A673 (cell line): ENCODE data around the gene TNS3. TPM values are rescaled to one million over a fixed set of nuclear protein-coding genes. Genes with fewer than 3 reads are reported as not detected.

Experiments
- BruUV-seq: library from RNA; stranded (reverse); fragments of 400-500 nt; replicated peaks from 2 replicates; lab custom pipeline; 2021; lab: Mats Ljungman, UMichigan
- CTCF ChIA-PET: fragments of 300-600 bp; sonication (Branson Sonifier 250); formaldehyde crosslinking; loops from one replicate; lab custom pipeline; 2022; ENCODE audit warnings: antibody characterized with exemption; lab: Charles Lee
- POLR2A ChIA-PET: fragments of 300-600 bp; sonication (Branson Sonifier 250); formaldehyde crosslinking; loops from one replicate; lab custom pipeline; 2022; ENCODE audit warnings: antibody characterized with exemption; ENCODE audit not compliant: low non-redundant PET; lab: Charles Lee
- DNase-seq: peaks from one replicate; pipeline ENCODE4 v3.0.0-alpha.2; 2015; ENCODE audit warnings: low spot score
- H3K27ac ChIP-seq: fragments of 200-600 bp; sonication (generic); 2 replicates; pipeline ENCODE4 v1.5.1; 2016; ENCODE audit warnings: mixed run types, low read depth, mild to moderate bottlenecking, mixed read lengths, antibody characterized with exemption, low read length; ENCODE audit not compliant: poor library complexity, severe bottlenecking
- H3K27me3 ChIP-seq: fragments of 200-600 bp; sonication (generic); replicated peaks from 2 replicates; pipeline ENCODE4 v1.6.1; 2017; ENCODE audit warnings: mixed run types, low read depth, mild to moderate bottlenecking, mixed read lengths, antibody characterized with exemption, low read length; ENCODE audit not compliant: insufficient read depth, poor library complexity
- H3K36me3 ChIP-seq: fragments of 200-600 bp; sonication (generic); 2 replicates; pipeline ENCODE4 v1.6.1; 2016; ENCODE audit warnings: mixed run types, mild to moderate bottlenecking, mixed read lengths, antibody characterized with exemption, low read length; ENCODE audit not compliant: insufficient read depth, poor library complexity, severe bottlenecking
- H3K4me1 ChIP-seq: fragments of 200-600 bp; sonication (generic); 2 replicates; pipeline ENCODE4 v1.6.1; 2017; ENCODE audit warnings: mixed run types, mild to moderate bottlenecking, mixed read lengths, antibody characterized with exemption, low read length; ENCODE audit not compliant: insufficient read depth, poor library complexity, severe bottlenecking
- H3K4me3 ChIP-seq: fragments of 200-600 bp; sonication (generic); 2 replicates; pipeline ENCODE4 v1.5.1; 2016; ENCODE audit warnings: low read depth, mixed run types, mild to moderate bottlenecking, mixed read lengths, low read length; ENCODE audit not compliant: poor library complexity, severe bottlenecking
- H3K9me3 ChIP-seq: fragments of 200-600 bp; sonication (generic); 2 replicates; pipeline ENCODE4 v1.6.1; 2016; ENCODE audit warnings: mixed run types, low read depth, mild to moderate bottlenecking, mixed read lengths, antibody characterized with exemption, low read length; ENCODE audit not compliant: poor library complexity, severe bottlenecking
- EZH2 ChIP-seq: fragments of 200-600 bp; sonication (generic); IDR thresholded peaks from 2 replicates; pipeline ENCODE4 v1.6.1; 2017; ENCODE audit warnings: borderline replicate concordance, low read depth, mild to moderate bottlenecking, mixed read lengths, antibody characterized with exemption, low read length; ENCODE audit not compliant: poor library complexity, severe bottlenecking
- intact Hi-C: fragments of 100-400 bp; cut with micrococcal nuclease; formaldehyde crosslinking; loops from one replicate; pipeline ENCODE4 v1.10.0; 2022; ENCODE audit not compliant: unreplicated experiment
- total RNA-seq: library from RNA; stranded (reverse); gene quantifications from 2 replicates; pipeline ENCODE4 v1.2.3, GENCODE V29; 2021
- TF ChIP-seq, protein P1 (sequence below): fragments of 300-800, 200-600 bp; sonication (generic); conservative IDR thresholded peaks from 2 replicates; pipeline ENCODE4 v1.5.1; 2017; ENCODE audit warnings: low read depth, mild to moderate bottlenecking, antibody characterized with exemption, low read length, moderate library complexity, mixed read lengths

Gene TNS3
- total RNA-seq, 1 experiment from 2014 or later, result not detected

DNA sequence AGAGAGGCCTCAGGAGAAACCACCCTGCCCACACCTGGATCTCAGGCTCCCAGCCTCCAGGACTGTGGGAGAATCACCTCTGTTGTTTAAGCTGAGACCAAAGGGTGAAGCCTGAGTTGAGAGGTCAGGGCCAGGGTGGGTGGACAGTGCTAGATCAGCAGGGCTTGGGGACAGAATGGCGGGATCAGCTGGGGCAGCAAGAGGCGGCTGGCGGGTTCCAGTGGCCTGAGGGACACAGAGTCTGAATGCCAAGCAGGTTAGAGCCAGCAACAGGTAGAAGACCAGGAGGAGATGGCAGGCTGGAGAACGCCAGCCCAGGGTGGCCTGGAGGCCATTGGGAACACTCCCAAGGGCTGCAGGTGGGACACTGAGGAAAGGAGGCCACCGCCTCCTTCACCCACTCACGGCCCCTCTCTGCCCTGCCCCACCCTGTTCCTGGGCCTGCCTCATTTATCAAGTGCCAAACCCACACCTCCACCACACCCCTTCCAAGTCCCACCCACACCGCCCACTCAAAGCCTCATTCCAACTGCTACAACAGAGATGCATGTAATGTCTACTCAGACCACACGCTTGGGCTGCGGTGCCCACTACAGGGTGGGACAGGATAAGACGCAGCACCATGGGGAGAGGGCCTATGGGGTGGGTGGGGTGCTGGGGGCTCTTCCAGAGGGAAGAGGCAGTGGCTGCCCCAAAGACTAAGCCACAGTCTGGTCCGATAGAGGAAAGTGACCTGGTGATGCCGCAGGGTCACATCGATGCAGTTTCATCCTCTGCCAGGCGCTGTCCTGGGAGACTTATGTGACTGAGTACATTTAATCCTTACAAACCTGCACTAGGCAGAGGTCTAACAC is 173.9 kb downstream of the TNS3 start:
- H3K27me3 ChIP-seq, result peaks cover 5% of the 10 kb centered on the region
- intact Hi-C loops, result no loop called here
- BruUV-seq, result no TSS peak
- no peak for DNase-seq
- H3K9me3 ChIP-seq, result no peaks in the 10 kb centered on the region
- no peak overlapping the region for H3K27ac ChIP-seq
- no peak overlapping the region for H3K4me3 ChIP-seq
- ChIA-PET POLR2A (no interaction called here), CTCF (no interaction called here)
- H3K4me1 ChIP-seq, result no peaks in the 10 kb centered on the region
- H3K36me3 ChIP-seq, result no peaks in the 10 kb centered on the region
- TF ChIP-seq, protein P1, sequence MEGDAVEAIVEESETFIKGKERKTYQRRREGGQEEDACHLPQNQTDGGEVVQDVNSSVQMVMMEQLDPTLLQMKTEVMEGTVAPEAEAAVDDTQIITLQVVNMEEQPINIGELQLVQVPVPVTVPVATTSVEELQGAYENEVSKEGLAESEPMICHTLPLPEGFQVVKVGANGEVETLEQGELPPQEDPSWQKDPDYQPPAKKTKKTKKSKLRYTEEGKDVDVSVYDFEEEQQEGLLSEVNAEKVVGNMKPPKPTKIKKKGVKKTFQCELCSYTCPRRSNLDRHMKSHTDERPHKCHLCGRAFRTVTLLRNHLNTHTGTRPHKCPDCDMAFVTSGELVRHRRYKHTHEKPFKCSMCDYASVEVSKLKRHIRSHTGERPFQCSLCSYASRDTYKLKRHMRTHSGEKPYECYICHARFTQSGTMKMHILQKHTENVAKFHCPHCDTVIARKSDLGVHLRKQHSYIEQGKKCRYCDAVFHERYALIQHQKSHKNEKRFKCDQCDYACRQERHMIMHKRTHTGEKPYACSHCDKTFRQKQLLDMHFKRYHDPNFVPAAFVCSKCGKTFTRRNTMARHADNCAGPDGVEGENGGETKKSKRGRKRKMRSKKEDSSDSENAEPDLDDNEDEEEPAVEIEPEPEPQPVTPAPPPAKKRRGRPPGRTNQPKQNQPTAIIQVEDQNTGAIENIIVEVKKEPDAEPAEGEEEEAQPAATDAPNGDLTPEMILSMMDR, result no peak
- no peak for TF ChIP-seq EZH2

DNA sequence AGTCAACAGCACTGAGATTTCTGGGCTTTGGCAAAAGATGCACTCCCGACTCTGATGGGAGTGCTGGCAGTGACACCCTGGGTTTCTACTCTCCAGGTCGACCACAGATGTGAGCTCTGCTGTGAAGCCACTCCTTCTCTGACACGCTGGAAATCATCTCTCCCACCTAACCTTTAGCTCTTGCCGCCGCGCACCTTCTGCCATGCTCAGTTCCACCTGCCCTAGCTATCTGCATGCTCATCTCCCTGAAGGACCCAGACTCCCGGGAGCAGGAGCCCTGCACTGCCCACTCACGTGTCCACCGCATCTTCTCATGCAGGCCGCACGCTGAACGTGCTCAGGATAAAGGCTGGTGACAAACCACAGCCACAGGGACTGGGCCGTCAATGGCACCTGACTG is 174.8 kb downstream of the TNS3 start:
- no TSS peak for BruUV-seq
- DNase-seq, result no peak
- Histone ChIP-seq H3K9me3 (no peaks in the 10 kb centered on the region), H3K27ac (no peak overlapping the region), H3K27me3 (peaks cover 5% of the 10 kb centered on the region), H3K36me3 (no peaks in the 10 kb centered on the region), H3K4me3 (no peak overlapping the region), H3K4me1 (no peaks in the 10 kb centered on the region)
- CTCF ChIA-PET, result no interaction called here
- POLR2A ChIA-PET, result no interaction called here
- TF ChIP-seq EZH2, result no peak
- TF ChIP-seq, protein P1, result no peak
- intact Hi-C loops, result no loop called here

DNA sequence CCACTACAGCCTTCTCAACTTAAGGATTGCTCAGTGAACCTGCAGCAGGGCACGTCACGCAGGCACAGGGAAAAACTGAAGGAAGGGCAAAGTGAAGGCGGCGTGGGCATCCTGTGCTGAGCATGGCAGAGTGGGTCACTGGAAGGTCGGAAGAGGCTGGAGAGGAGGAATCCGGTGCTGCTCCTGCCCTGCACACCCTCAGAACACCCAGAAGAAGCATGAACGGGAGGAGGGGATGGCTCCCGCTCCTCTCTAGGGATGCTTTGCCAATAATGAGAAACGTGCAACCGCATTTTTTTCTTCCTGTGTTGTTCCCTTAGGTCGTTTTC is 175.1 kb downstream of the TNS3 start:
- no peaks in the 10 kb centered on the region for H3K9me3 ChIP-seq
- intact Hi-C loops, result no loop called here
- TF ChIP-seq, protein P1, result no peak
- TF ChIP-seq EZH2, result no peak
- H3K4me3 ChIP-seq, result no peak overlapping the region
- DNase-seq, result no peak
- ChIA-PET CTCF (no interaction called here), POLR2A (no interaction called here)
- no peak overlapping the region for H3K27ac ChIP-seq
- H3K36me3 ChIP-seq, result no peaks in the 10 kb centered on the region
- BruUV-seq, result no TSS peak
- peaks cover 5% of the 10 kb centered on the region for H3K27me3 ChIP-seq
- H3K4me1 ChIP-seq, result no peaks in the 10 kb centered on the region
